Common myeloid progenitor, CD34-positive (primary cell): ENCODE measurements around the gene TMEM41B.
A peak's percentile ranks its signal among the peaks of the same experiment; 100 is the strongest.

ENCODE experiments used
- CTCF ChIA-PET: fragments of 350-600 bp; sonication (Branson Sonifier 250); formaldehyde crosslinking; loops from one replicate; lab custom pipeline; 2021; ENCODE audit warnings: antibody characterized with exemption; lab: Charles Lee
- POLR2A ChIA-PET: fragments of 350-600 bp; sonication (Branson Sonifier 250); formaldehyde crosslinking; loops from one replicate; lab custom pipeline; 2021; ENCODE audit warnings: antibody characterized with exemption; lab: Charles Lee
- DNase-seq, 3 donors: peaks; one replicate each; pipeline versions ENCODE4 v3.0.0 to v3.0.0-alpha.2; 2013
- H3K27ac ChIP-seq, 2 experiments: 1 replicate in 1 of 2; 2 replicates in 1 of 2; pipeline ENCODE4 v1.7.0; 2013; ENCODE audit warnings: inconsistent platforms in 2 of 2, low read length in 2 of 2, mild to moderate bottlenecking in 2 of 2, low read depth in 1 of 2, moderate library complexity in 1 of 2; ENCODE audit not compliant: severe bottlenecking in 2 of 2, insufficient read depth in 1 of 2, poor library complexity in 1 of 2
- H3K27me3 ChIP-seq, 5 experiments: replicated peaks in 2 of 5; 1 replicate in 3 of 5; 2 replicates in 2 of 5; pipeline versions ENCODE4 v1.6.1 to v1.7.0; 2013; ENCODE audit warnings: low read length in 4 of 5, mild to moderate bottlenecking in 2 of 5, moderate library complexity in 2 of 5, inconsistent platforms in 1 of 5; ENCODE audit not compliant: insufficient read depth in 5 of 5, control insufficient read depth in 4 of 5
- H3K36me3 ChIP-seq, 4 experiments: 1 replicate in 2 of 4; 2 replicates in 2 of 4; pipeline versions ENCODE4 v1.6.1 to v1.7.0; 2013; ENCODE audit warnings: low read length in 3 of 4, control low read depth in 1 of 4, mild to moderate bottlenecking in 1 of 4; ENCODE audit not compliant: control insufficient read depth in 4 of 4, insufficient read depth in 4 of 4
- H3K4me1 ChIP-seq, 4 experiments: 1 replicate in 3 of 4; 2 replicates in 1 of 4; pipeline versions ENCODE4 v1.6.1 to v1.7.1; 2013; ENCODE audit warnings: low read length in 3 of 4, mild to moderate bottlenecking in 3 of 4, control low read depth in 1 of 4, inconsistent platforms in 1 of 4, moderate library complexity in 1 of 4; ENCODE audit not compliant: control insufficient read depth in 4 of 4, insufficient read depth in 4 of 4; ENCODE audit errors: control extremely low read depth in 1 of 4
- H3K4me3 ChIP-seq, 7 experiments: 1 replicate in 4 of 7; 2 replicates in 3 of 7; pipeline versions ENCODE4 v1.5.1 to v1.7.0; 2013; ENCODE audit warnings: mild to moderate bottlenecking in 7 of 7, low read length in 6 of 7, moderate library complexity in 6 of 7, inconsistent platforms in 2 of 7, low read depth in 2 of 7, control low read depth in 1 of 7; ENCODE audit not compliant: insufficient read depth in 4 of 7, control insufficient read depth in 1 of 7; ENCODE audit errors: extremely low read depth in 1 of 7
- H3K9me3 ChIP-seq, 5 experiments: 1 replicate in 4 of 5; 2 replicates in 1 of 5; pipeline versions ENCODE4 v1.6.1 to v1.7.1; 2013; ENCODE audit warnings: low read length in 4 of 5, mild to moderate bottlenecking in 2 of 5, inconsistent platforms in 1 of 5, low read depth in 1 of 5, moderate library complexity in 1 of 5; ENCODE audit not compliant: control insufficient read depth in 4 of 5, insufficient read depth in 2 of 5; ENCODE audit errors: control extremely low read depth in 1 of 5
- WGBS: methylation state at CpG from one replicate; pipeline ENCODE4 v1.1.5; 2013; ENCODE audit not compliant: insufficient coverage; 5-methylcytosine and 5-hydroxymethylcytosine counted together

The TMEM41B gene

GRCh38 chr11:9277176-9277575 is 37.2 kb downstream of the TMEM41B start:
- Histone ChIP-seq H3K27ac (no peak overlapping the region), H3K36me3 (peaks cover 0 to under 1% (median 0%) of the 10 kb centered on the region in 4 experiments), H3K4me3 (no peak overlapping the region), H3K27me3 (no peaks in the 10 kb centered on the region), H3K4me1 (peaks cover 5 to 25% (median 21%) of the 10 kb centered on the region in 4 experiments), H3K9me3 (no peaks in the 10 kb centered on the region)
- POLR2A ChIA-PET = no interaction called here
- DNase-seq = no peak
- CTCF ChIA-PET = interaction anchor here (0.6 to 2.9 kb wide), 5 partner anchors 13 to 129 kb away, joined by 3 to 9 read pairs (median 3); partner anchors contain the start of gene TMEM41B
- WGBS = 100% methylated on average over 4 of the region's 8 CpGs

GRCh38 chr11:9276571-9276970 is 37.8 kb downstream of the TMEM41B start:
- no peak overlapping the region for H3K27ac ChIP-seq
- DNase-seq = peak in 2 of 3 donors; percentile 34 to 37
- ChIA-PET POLR2A (no interaction called here), CTCF (interaction anchor here (1.0 to 2.9 kb wide), 2 partner anchors 38 to 129 kb away, joined by 3 to 9 read pairs; partner anchors contain the start of gene TMEM41B)
- no peaks in the 10 kb centered on the region for H3K9me3 ChIP-seq
- H3K27me3 ChIP-seq = no peaks in the 10 kb centered on the region
- WGBS = 90% methylated on average over 2 of the region's 3 CpGs
- H3K36me3 ChIP-seq = no peaks in the 10 kb centered on the region
- H3K4me1 ChIP-seq = peaks cover 5 to 25% (median 21%) of the 10 kb centered on the region in 4 experiments
- no peak overlapping the region for H3K4me3 ChIP-seq

GRCh38 chr11:9274499-9275258 is 39.7 kb downstream of the TMEM41B start:
- H3K27ac ChIP-seq = no peak overlapping the region
- no peaks in the 10 kb centered on the region for H3K36me3 ChIP-seq
- H3K4me3 ChIP-seq = no peak overlapping the region
- POLR2A ChIA-PET = interaction anchor here (0.5 to 1.3 kb wide), 2 partner anchors 24 to 362 kb away, joined by 3 read pairs; no protein-coding TSS in a partner anchor
- no peak for DNase-seq
- CTCF ChIA-PET = interaction anchor here (0.8 to 2.5 kb wide), 11 partner anchors 10 to 224 kb away, joined by 3 to 17 read pairs (median 5); partner anchors contain the start of gene DENND5A
- no peaks in the 10 kb centered on the region for H3K9me3 ChIP-seq
- WGBS = 92% methylated on average over 7 of the region's 8 CpGs
- H3K4me1 ChIP-seq = peaks cover 3 to 12% (median 7%) of the 10 kb centered on the region in 4 experiments
- H3K27me3 ChIP-seq = no peaks in the 10 kb centered on the region

- ChIA-PET CTCF (interaction anchor here (0.8 to 2.5 kb wide), 17 partner anchors 9 to 234 kb away, joined by 3 to 17 read pairs (median 5); partner anchors contain the start of genes DENND5A and ZNF143), POLR2A (interaction anchor here (0.6 to 1.4 kb wide), 5 partner anchors 8 to 61 kb away, joined by 3 to 11 read pairs (median 5); partner anchors contain the start of gene DENND5A)
- WGBS = 62% methylated on average over 14 of the region's 15 CpGs
- H3K36me3 ChIP-seq = no peaks in the 10 kb centered on the region
- no peaks in the 10 kb centered on the region for H3K9me3 ChIP-seq
- H3K27me3 ChIP-seq = no peaks in the 10 kb centered on the region
- peak overlapping the region in 1 of 2 experiments; percentile 14 for H3K27ac ChIP-seq
- H3K4me3 ChIP-seq = no peak overlapping the region
- DNase-seq = peak; percentile 71 to 96 (median 94)
- peaks cover 3 to 12% (median 7%) of the 10 kb centered on the region in 4 experiments for H3K4me1 ChIP-seq
These were observed 40.7 kb downstream of the TMEM41B start for GRCh38 chr11:9273376-9274336.

- Histone ChIP-seq H3K36me3 (no peaks in the 10 kb centered on the region), H3K4me1 (peaks cover 3 to 20% (median 12%) of the 10 kb centered on the region in 4 experiments), H3K4me3 (no peak overlapping the region), H3K27me3 (no peaks in the 10 kb centered on the region), H3K9me3 (no peaks in the 10 kb centered on the region), H3K27ac (no peak overlapping the region)
- POLR2A ChIA-PET = interaction anchor here (0.6 kb wide), 1 partner anchor 81 kb away, joined by 3 read pairs; no protein-coding TSS in a partner anchor
- DNase-seq = no peak
- CTCF ChIA-PET = interaction anchor here (1.2 kb wide), 2 partner anchors 8 to 39 kb away, joined by 3 read pairs; no protein-coding TSS in a partner anchor
- 100% methylated on average over 1 of the region's 2 CpGs for WGBS
These were observed 44.8 kb downstream of the TMEM41B start for GRCh38 chr11:9269492-9270013.

GRCh38 chr11:9267680-9268079 is 46.7 kb downstream of the TMEM41B start:
- Histone ChIP-seq H3K27me3 (no peaks in the 10 kb centered on the region), H3K4me1 (peaks cover 0 to 19% (median 13%) of the 10 kb centered on the region in 4 experiments), H3K36me3 (no peaks in the 10 kb centered on the region), H3K9me3 (no peaks in the 10 kb centered on the region), H3K27ac (no peak overlapping the region), H3K4me3 (no peak overlapping the region)
- ChIA-PET CTCF (no interaction called here), POLR2A (no interaction called here)
- no peak for DNase-seq
- WGBS = 97% methylated on average over 4 of the region's 4 CpGs
